IPS-NIHi7 (cell line): ENCODE data around the gene AP2S1.
A peak's percentile ranks its signal among the peaks of the same experiment; 100 is the strongest.
"Not testable (repeated sequence)": the region's sequence is repeated elsewhere in the genome, so short reads cannot be mapped to it uniquely, and the experiment has no call there.

Source experiments
- DNase-seq: peaks from one replicate; pipeline ENCODE4 v3.0.0; 2012; ENCODE audit warnings: mixed read lengths; ENCODE audit errors: extremely low spot score

AP2S1 gene

GRCh38 chr19:46841458-46842083 is 9.1 kb downstream of the AP2S1 start:
- no peak for DNase-seq

- peak; percentile 73 for DNase-seq
These were observed 10.1 kb downstream of the AP2S1 start for GRCh38 chr19:46840498-46840942.

GRCh38 chr19:46839752-46840497 is 10.7 kb downstream of the AP2S1 start:
- no peak for DNase-seq

- no peak for DNase-seq
These were observed 12.5 kb downstream of the AP2S1 start for GRCh38 chr19:46838160-46838559.

- no peak for DNase-seq
These were observed 15.7 kb downstream of the AP2S1 start for GRCh38 chr19:46834984-46835383.

DNA sequence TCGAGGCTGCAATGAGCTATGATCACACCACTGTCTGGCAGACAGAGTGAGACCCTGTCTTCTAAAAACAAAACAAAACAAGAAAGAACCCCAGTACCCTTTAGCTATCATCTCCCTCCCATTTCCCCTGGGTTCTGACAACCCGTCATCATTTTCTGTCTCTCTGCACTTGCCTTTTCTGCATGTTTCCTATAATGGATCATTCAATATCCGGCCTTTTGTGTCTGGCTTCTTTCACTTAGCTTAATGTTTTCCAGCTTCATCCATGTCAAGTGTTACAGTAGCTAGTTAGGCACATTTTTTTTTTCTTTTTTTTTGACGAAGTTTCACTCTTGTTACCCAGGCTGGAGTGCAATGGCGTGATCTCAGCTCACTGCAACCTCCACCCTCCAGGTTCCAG is 16.5 kb downstream of the AP2S1 start:
- DNase-seq: no peak

- no peak for DNase-seq
These were observed 19.8 kb downstream of the AP2S1 start for GRCh38 chr19:46830864-46831263.

DNA sequence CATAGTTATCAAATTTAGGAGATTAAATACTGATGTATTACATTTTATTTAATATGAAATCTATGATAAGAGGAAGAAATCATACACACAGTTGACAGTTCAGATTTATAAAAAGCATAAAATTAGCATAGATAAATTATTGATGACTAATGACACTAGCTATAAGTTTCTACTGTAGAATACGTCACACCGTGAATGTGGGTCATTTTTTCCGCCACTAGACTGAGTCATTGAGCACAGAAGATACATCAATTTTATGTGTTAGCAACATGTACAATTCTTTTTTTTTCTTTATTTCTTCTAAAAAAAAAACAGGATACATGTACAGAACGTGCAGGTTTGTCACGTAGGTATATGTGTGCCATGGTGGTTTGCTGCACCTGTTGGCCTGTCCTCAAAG is 22.2 kb downstream of the AP2S1 start:
- no peak for DNase-seq

DNA sequence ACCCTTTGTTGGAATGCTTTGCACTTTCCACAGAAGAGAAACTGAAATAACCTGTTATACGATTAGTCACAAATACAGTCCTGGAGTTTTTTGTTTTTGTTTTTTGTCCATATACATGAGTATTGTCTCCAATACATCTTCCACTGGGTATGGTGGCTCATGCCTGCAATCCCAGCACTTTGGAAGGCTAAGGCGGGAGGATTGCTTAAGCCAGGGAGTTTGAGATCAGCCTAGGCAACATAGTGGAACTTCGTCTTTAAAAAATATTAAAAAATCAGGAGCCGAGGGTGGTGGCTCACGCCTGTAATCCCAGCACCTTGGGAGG is 25.0 kb downstream of the AP2S1 start:
- no peak for DNase-seq

GRCh38 chr19:46824890-46825730 is 25.5 kb downstream of the AP2S1 start:
- no peak for DNase-seq

GRCh38 chr19:46823049-46823448 is 27.6 kb downstream of the AP2S1 start:
- no peak for DNase-seq

DNA sequence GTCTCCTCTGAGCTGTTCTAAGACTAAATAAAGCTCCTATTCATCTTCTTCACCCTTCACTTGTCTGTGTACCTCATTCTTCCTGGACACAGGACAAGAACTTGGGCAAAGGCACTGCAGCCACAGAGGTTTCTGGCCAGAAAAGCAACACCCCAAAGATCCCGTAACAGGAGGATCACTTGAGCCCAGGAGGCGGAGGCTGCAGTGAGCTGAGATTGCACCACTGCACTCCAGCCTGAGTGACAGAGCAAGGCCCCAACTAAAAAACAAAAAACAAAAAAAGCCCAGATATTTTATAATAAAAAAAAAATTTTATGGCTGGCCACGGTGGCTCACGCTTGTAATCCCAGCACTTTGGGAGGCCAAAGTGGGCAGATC is 28.2 kb downstream of the AP2S1 start:
- DNase-seq: not testable (repeated sequence)

DNA sequence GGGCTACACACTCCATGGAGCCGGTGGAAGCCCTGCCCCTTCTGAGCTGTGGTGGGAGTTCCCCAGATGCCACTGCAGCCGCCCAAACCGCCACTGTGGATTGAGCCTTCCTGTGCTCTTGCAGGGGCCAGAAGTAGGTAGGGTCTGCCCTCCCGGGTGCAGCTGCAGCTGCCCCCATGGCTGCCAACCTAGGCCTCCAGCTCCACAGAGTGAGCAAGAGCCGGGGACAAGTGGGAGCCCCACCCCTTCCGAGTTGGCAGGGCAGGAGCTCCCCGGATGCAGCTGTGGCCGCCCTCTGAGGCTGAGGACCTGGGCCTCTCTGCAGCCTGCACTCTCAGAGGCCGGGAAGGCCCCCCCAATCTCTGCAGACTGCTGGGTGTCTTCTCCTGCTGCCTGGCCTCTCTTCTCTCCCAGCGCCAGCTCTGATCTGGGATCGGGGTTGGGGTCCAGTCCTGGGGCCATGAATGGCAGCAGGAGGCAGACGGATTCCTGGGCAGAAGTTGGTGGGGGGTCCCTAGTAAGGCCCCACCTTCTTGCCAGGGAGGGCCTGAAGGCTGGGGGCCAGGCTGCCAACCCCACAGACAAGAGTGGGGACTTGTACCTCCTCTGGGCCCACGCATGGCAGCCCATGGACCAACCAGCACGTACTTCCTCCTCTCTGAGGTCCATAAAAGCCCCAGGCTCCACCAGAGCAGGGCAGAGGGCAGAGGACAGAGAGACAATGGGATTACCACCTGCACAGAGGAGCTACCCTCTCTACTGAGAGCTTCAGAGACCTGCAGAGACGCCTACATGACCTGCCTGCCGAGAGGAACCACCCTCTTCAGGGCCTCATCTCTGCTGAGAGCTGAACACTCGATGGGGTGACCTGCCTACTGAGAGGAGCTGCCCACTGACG is 28.9 kb downstream of the AP2S1 start:
- DNase-seq: no peak

DNA sequence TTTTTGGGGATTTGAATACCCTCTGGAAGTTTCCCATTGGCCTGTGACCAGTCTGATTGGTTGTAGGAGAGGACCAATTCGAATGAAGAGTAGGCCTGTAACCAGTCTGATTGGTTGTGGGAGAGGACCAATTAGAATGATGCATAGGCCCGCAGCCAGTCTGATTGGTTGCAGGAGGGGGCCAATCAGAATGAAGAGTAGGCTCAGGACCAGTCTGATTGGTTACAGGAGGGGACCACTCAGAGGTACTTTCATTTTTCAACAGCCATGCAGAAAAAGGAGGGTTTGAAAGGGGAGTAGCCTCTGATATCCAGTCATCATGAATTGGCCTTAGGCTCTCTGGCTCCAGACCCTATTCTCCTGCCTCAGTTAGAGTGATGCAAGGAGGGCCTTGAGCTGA is 31.8 kb downstream of the AP2S1 start:
- no peak for DNase-seq

GRCh38 chr19:46815833-46816627 is 34.6 kb downstream of the AP2S1 start:
- no peak for DNase-seq

DNA sequence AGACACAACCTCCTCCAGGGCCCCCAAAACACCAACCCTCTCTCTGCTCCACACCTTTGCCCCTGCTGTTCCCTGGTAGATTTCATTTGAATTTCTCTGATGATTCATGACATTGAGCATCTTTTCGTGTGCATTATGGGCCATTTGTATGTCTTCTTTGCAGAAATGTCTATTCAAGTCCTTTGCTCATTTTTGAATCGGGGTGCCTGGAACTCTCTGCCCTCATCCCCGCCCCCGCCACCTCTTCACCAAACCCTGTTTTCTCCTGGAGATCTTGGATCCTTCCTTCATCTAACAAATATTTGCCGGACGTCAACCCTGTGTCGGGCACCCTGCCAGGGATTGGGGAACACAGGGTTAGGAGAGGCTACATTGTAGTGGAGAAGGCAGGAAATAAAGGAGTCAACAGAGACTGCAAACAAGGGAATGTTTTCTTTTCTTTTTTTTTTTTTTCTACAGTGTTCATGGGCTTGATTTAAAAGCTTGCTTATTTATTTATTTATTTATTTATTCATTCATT is 36.7 kb downstream of the AP2S1 start:
- no peak for DNase-seq

GRCh38 chr19:46812977-46813838 is 37.4 kb downstream of the AP2S1 start:
- no peak for DNase-seq

DNA sequence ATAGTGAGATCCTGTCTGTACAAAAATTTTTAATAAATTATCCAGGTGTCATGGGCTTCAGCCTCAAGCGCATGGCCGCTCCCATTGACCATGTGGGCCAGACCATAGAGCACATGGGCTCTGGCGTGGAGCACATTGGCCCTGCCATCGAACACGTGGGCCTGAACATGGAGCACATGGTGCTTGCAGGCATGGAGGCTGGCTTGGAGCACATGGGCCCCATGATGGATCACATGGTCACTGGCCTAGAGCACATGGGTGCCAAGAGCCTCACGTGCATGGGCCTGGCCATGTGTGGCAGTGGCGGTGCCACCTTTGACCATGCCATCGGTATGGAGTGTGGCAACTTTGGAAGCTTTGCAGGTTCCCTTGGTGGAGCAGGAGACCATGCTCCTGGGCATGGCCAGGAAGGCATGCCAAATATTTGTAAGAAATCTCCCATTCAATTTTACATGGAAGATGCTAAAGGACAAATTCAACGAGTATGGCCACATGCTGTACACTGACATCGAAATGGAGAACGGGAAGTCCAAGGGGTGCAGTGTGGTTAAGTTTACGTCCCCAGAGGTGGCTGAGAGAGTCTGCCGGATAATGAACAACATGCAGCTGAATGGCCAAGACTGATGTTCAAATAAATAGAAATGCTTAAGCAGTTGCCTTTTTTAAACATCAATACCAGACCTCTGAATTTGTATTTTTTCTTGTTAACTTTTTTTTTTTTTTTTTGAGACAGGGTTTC is 40.9 kb downstream of the AP2S1 start:
- no peak for DNase-seq

DNA sequence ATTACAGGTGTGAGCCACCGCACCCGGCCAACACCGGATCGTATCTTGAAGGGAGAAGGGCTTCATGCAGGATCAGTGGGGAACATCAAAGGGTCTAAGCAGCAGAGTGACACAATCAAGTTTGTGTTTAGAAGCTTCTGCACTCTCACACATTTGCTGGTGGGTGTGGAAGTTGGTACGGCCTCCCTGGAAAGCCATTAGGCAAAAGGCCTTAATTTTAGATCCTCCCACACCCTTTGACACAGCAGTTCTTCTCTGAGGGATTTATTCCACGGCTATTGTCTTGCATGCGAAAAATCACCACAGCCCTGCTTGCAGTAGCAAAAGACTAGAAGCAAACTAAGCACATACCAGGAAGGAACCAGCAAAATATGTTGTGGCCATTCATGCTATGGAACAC is 44.0 kb downstream of the AP2S1 start:
- no peak for DNase-seq
